CD4-positive, alpha-beta memory T cell (primary cell): ENCODE results near the gene PRDM10. TPM values are rescaled to one million over a fixed set of nuclear protein-coding genes. Genes with fewer than 3 reads are reported as not detected.
"Not testable (repeated sequence)": the region's sequence is repeated elsewhere in the genome, so short reads cannot be mapped to it uniquely, and the experiment has no call there.

Experiments
- CTCF ChIA-PET: fragments of 350-600 bp; sonication (Branson Sonifier 250); formaldehyde crosslinking; loops from one replicate; lab custom pipeline; 2021; ENCODE audit warnings: inconsistent platforms; ENCODE audit not compliant: partially characterized antibody; lab: Charles Lee
- POLR2A ChIA-PET: fragments of 350-600 bp; sonication (Branson Sonifier 250); formaldehyde crosslinking; loops from one replicate; lab custom pipeline; 2021; ENCODE audit not compliant: partially characterized antibody; lab: Charles Lee
- DNase-seq, 5 donors: peaks; one replicate each; pipeline versions ENCODE4 v3.0.0 to v3.0.0-alpha.2; 2020 to 2022; ENCODE audit warnings: mixed read lengths in 1 of 5
- H3K27ac ChIP-seq: one replicate; pipeline ENCODE4 v1.7.0; 2013; ENCODE audit warnings: low read depth, low read length
- H3K27me3 ChIP-seq: 2 replicates; pipeline ENCODE4 v1.7.0; 2013; ENCODE audit warnings: mild to moderate bottlenecking, low read length, moderate library complexity; ENCODE audit not compliant: insufficient read depth
- H3K36me3 ChIP-seq: 2 replicates; pipeline ENCODE4 v1.7.0; 2013; ENCODE audit warnings: mild to moderate bottlenecking, low read length, moderate library complexity; ENCODE audit not compliant: insufficient read depth
- H3K4me1 ChIP-seq: 2 replicates; pipeline ENCODE4 v1.7.0; 2013; ENCODE audit warnings: mild to moderate bottlenecking, low read length, moderate library complexity; ENCODE audit not compliant: insufficient read depth
- H3K4me3 ChIP-seq, 2 donors: one replicate each; pipeline ENCODE4 v1.7.0; 2013; ENCODE audit warnings: low read length in 2 of 2, mild to moderate bottlenecking in 1 of 2
- H3K9me3 ChIP-seq, 2 donors: one replicate each; pipeline ENCODE4 v1.7.0; 2013; ENCODE audit warnings: low read length in 2 of 2, control low read depth in 1 of 2; ENCODE audit not compliant: control insufficient read depth in 1 of 2
- H3K27ac Mint-ChIP-seq, 7 donors: one replicate each; pipeline ENCODE4 v1.8.0; 2020 to 2021; ENCODE audit warnings: mixed read lengths in 7 of 7, mild to moderate bottlenecking in 6 of 7, inconsistent platforms in 3 of 7, moderate library complexity in 3 of 7
- H3K27me3 Mint-ChIP-seq, 2 donors: one replicate each; pipeline ENCODE4 v1.8.0; 2020 to 2021; ENCODE audit warnings: mixed read lengths in 2 of 2
- H3K36me3 Mint-ChIP-seq, 2 donors: one replicate each; pipeline ENCODE4 v1.8.0; 2020 to 2021; ENCODE audit warnings: mixed read lengths in 2 of 2, inconsistent platforms in 1 of 2, mild to moderate bottlenecking in 1 of 2
- H3K4me1 Mint-ChIP-seq, 4 donors: one replicate each; pipeline ENCODE4 v1.8.0; 2020 to 2021; ENCODE audit warnings: mixed read lengths in 4 of 4, mild to moderate bottlenecking in 1 of 4
- H3K4me3 Mint-ChIP-seq, 8 donors: one replicate each; pipeline ENCODE4 v1.8.0; 2020 to 2021; ENCODE audit warnings: mixed read lengths in 8 of 8, mild to moderate bottlenecking in 7 of 8, moderate library complexity in 6 of 8, inconsistent platforms in 3 of 8
- H3K9me3 Mint-ChIP-seq, 8 donors: one replicate each; pipeline ENCODE4 v1.8.0; 2020 to 2021; ENCODE audit warnings: mixed read lengths in 8 of 8, mild to moderate bottlenecking in 5 of 8, inconsistent platforms in 3 of 8, moderate library complexity in 1 of 8
- intact Hi-C: fragments of 100-400 bp; cut with micrococcal nuclease; formaldehyde crosslinking; loops from one replicate; pipeline ENCODE4 v1.15.1; 2023
- polyA plus RNA-seq, 2 donors: library from polyadenylated mRNA; unstranded; fragments of 300-500 nt; fragmentation: Illumina TruSeq; gene quantifications; one replicate each; pipeline ENCODE4 v1.2.3, GENCODE V29; 2021
- total RNA-seq, 2 experiments: library from RNA; stranded (reverse); gene quantifications; one replicate each; pipeline ENCODE4 v1.2.3, GENCODE V29; 2021

The PRDM10 gene
- total and polyA plus RNA-seq, 4 experiments from 2014 or later: 1.3 to 13.0 (median 7.8) TPM

DNA sequence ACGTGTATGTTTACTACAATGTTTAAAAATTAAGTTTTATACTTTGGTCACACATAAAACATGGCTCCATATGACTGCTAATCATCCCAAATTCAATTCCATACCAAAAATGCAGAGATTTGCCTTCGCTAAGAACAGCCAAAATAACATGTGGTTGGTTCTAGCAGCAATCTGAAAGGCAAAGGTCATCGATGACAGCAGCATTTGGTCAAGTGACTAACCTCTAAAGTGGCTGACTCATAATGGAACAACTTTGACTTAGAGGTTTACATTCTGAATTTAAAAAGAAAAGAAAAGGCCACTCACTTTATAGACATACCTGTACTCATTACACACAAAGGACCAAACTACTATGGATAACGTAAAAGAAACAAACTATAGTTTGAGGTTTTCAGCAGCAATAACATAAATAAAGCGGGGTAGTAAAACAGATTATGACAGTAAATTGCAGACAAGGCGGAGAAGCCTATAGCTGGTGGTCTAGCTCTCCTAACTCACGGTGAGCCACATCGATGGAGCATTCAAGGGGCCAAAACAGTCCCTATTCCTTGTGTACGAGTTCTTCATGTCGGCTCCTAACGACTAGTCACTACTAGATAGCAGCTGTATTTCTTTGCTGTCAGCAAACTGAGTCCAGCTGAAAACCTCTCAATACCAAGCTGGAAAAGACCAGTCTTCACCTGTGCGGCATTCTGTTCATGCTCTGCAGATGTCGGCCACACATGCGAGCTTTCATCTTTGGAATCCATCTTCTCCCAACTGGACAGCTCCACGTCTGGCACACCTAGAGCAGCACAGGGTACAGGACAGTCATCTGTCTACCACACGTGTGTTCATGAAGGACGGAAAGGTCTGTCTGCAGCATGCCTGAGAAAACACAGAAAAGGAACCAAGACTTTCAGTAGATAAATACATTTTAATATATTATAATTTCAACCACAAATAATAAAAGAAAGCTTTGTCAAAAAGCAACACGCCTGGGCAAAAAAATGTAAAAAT is 42.1 kb downstream of the PRDM10 start:
- Mint-ChIP-seq H3K4me1 (no peaks in the 10 kb centered on the region), H3K36me3 (peaks cover 27 to 33% of the 10 kb centered on the region in 2 donors), H3K9me3 (no peaks in the 10 kb centered on the region), H3K27ac (no peak overlapping the region), H3K27me3 (no peaks in the 10 kb centered on the region), H3K4me3 (no peak overlapping the region)
- H3K4me3 ChIP-seq: no peak overlapping the region
- ChIA-PET POLR2A (no interaction called here), CTCF (interaction anchor here (1.1 to 1.4 kb wide), 3 partner anchors 12 to 171 kb away, joined by 3 to 4 read pairs (median 3); no protein-coding TSS in a partner anchor)
- H3K36me3 ChIP-seq: no peaks in the 10 kb centered on the region
- no peak for DNase-seq
- no peaks in the 10 kb centered on the region for H3K4me1 ChIP-seq
- H3K27ac ChIP-seq: no peak overlapping the region
- no peaks in the 10 kb centered on the region for H3K27me3 ChIP-seq
- no peaks in the 10 kb centered on the region for H3K9me3 ChIP-seq
- intact Hi-C loops: no loop called here

- H3K4me1 ChIP-seq: no peaks in the 10 kb centered on the region
- H3K27me3 ChIP-seq: no peaks in the 10 kb centered on the region
- intact Hi-C loops: no loop called here
- peaks cover 33 to 40% of the 10 kb centered on the region in 2 donors for H3K36me3 Mint-ChIP-seq
- no peak for DNase-seq
- ChIA-PET POLR2A (no interaction called here), CTCF (interaction anchor here (1.2 kb wide), 1 partner anchor 174 kb away, joined by 3 read pairs; no protein-coding TSS in a partner anchor)
- no peak overlapping the region for H3K4me3 Mint-ChIP-seq
- no peaks in the 10 kb centered on the region for H3K9me3 ChIP-seq
- H3K27me3 Mint-ChIP-seq: no peaks in the 10 kb centered on the region
- H3K36me3 ChIP-seq: no peaks in the 10 kb centered on the region
- H3K27ac Mint-ChIP-seq: no peak overlapping the region
- no peak overlapping the region for H3K4me3 ChIP-seq
- H3K9me3 Mint-ChIP-seq: no peaks in the 10 kb centered on the region
- H3K4me1 Mint-ChIP-seq: no peaks in the 10 kb centered on the region
- H3K27ac ChIP-seq: no peak overlapping the region
Observed at GRCh38 chr11:129959687-129960086, 42.9 kb downstream of the PRDM10 start.

DNA sequence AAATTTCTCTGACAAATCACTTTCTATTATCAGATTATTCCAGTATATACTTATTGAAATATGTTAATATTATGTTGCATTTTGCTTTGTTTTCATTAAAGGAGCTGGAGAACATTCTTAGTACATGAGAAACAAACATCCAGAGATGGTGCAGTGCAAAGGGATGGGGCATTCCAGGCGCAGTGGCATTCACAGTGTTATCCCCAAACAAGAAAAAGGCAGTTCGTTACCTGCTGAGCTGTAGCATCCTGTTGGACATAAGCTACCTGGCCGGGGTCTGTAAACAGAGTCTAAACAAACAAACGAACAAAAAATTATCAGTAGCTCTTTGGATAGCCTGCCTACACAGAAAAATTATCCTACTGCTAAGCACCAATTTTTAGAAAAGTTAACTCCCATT is 47.4 kb downstream of the PRDM10 start:
- no peak for DNase-seq

DNA sequence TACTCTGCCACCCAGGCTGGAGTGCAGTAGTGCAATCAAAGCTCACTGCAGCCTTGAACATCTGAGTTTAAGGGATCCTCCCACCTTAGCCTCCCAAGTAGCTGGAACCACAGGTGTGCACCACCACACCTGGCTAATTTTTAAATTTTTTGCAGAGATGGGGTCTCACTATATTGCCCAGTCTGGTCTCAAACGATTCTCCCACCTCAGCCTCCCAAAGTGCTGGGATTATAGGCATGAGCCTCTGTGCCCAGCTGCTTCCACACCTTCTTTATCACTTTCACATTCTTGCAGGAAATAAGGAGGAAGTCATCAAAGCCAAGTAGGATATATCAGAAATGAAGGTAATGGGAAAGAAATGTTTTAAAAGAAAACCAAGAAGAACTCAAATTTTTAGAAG is 47.9 kb downstream of the PRDM10 start:
- H3K9me3 ChIP-seq, H3K4me3 ChIP-seq, H3K27me3 Mint-ChIP-seq, H3K27ac Mint-ChIP-seq, intact Hi-C loops, H3K4me1 Mint-ChIP-seq, H3K4me3 Mint-ChIP-seq, H3K9me3 Mint-ChIP-seq, H3K27ac ChIP-seq, POLR2A ChIA-PET, H3K27me3 ChIP-seq, H3K36me3 ChIP-seq, DNase-seq, H3K4me1 ChIP-seq: not testable (repeated sequence)
- CTCF ChIA-PET: interaction anchor here (1.3 to 2.2 kb wide), 3 partner anchors 9 to 190 kb away, joined by 4 to 7 read pairs (median 4); no protein-coding TSS in a partner anchor
- H3K36me3 Mint-ChIP-seq: peaks cover 36 to 44% of the 10 kb centered on the region in 2 donors

More for the DNA sequence above, 47.4 kb downstream of the PRDM10 start:
- CTCF ChIA-PET: interaction anchor here (0.7 to 2.2 kb wide), 5 partner anchors 9 to 205 kb away, joined by 3 to 7 read pairs (median 4); no protein-coding TSS in a partner anchor
- POLR2A ChIA-PET: no interaction called here
- Mint-ChIP-seq H3K4me1 (no peaks in the 10 kb centered on the region), H3K9me3 (no peaks in the 10 kb centered on the region), H3K36me3 (peaks cover 36 to 45% of the 10 kb centered on the region in 2 donors), H3K27me3 (no peaks in the 10 kb centered on the region), H3K27ac (no peak overlapping the region), H3K4me3 (no peak overlapping the region)
- intact Hi-C loops: no loop called here
- no peaks in the 10 kb centered on the region for H3K4me1 ChIP-seq
- H3K27me3 ChIP-seq: no peaks in the 10 kb centered on the region
- H3K4me3 ChIP-seq: no peak overlapping the region
- no peaks in the 10 kb centered on the region for H3K9me3 ChIP-seq
- no peak overlapping the region for H3K27ac ChIP-seq
- no peaks in the 10 kb centered on the region for H3K36me3 ChIP-seq

DNA sequence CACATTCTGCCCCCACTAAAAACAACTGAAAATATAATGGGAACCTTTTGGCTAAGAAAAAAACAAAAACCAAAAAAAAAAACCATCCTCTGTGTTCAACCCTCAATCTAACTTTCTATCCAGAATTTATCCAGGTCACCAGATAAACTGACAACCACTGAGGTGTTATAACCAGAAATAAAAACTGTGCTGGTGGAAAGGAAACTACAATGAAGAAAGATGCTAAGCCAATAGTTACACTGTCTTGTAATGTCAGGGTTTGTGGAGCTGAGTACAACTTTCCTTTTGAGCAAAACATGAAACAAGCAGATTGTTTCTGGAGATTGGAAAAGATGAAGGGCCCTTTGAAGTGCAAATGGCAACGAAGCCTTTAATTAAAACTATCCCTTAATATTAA is 50.8 kb downstream of the PRDM10 start:
- POLR2A ChIA-PET: no interaction called here
- no peaks in the 10 kb centered on the region for H3K27me3 Mint-ChIP-seq

GRCh38 chr11:129951201-129951865 is 51.3 kb downstream of the PRDM10 start:
- H3K9me3 ChIP-seq: no peaks in the 10 kb centered on the region
- Mint-ChIP-seq H3K27me3 (no peaks in the 10 kb centered on the region), H3K4me3 (no peak overlapping the region), H3K4me1 (no peaks in the 10 kb centered on the region), H3K9me3 (no peaks in the 10 kb centered on the region), H3K36me3 (peaks cover 33 to 44% of the 10 kb centered on the region in 2 donors), H3K27ac (no peak overlapping the region)
- H3K36me3 ChIP-seq: no peaks in the 10 kb centered on the region
- intact Hi-C loops: no loop called here
- ChIA-PET CTCF (no interaction called here), POLR2A (no interaction called here)
- H3K27me3 ChIP-seq: no peaks in the 10 kb centered on the region
- no peaks in the 10 kb centered on the region for H3K4me1 ChIP-seq
- DNase-seq: no peak
- H3K4me3 ChIP-seq: no peak overlapping the region
- H3K27ac ChIP-seq: no peak overlapping the region

More for the DNA sequence above, 50.8 kb downstream of the PRDM10 start:
- H3K36me3 ChIP-seq: no peaks in the 10 kb centered on the region
- intact Hi-C loops: no loop called here
- H3K4me1 ChIP-seq: no peaks in the 10 kb centered on the region
- H3K27me3 ChIP-seq: no peaks in the 10 kb centered on the region
- Mint-ChIP-seq H3K4me1 (no peaks in the 10 kb centered on the region), H3K9me3 (no peaks in the 10 kb centered on the region), H3K27ac (no peak overlapping the region), H3K36me3 (peaks cover 30 to 42% of the 10 kb centered on the region in 2 donors), H3K4me3 (no peak overlapping the region)
- no peak for DNase-seq
- H3K27ac ChIP-seq: no peak overlapping the region
- CTCF ChIA-PET: no interaction called here
- H3K9me3 ChIP-seq: no peaks in the 10 kb centered on the region
- H3K4me3 ChIP-seq: no peak overlapping the region
